ENCODE results near the gene IFFO2. TPM values are rescaled to one million over a fixed set of nuclear protein-coding genes. Genes with fewer than 3 reads are reported as not detected.

Gene IFFO2
- total and polyA plus RNA-seq, 12 donors, result 5.9 to 23.4 (median 15.8) TPM

GRCh38 chr1:18883636-18884418 lies 72.6 kb downstream of the IFFO2 start:
- WGBS, 4 donors, result 32 to 49% (median 35%) methylated on average over 7 to 14 of the region's 14 CpGs
- H3K36me3 ChIP-seq (replicated peaks in 1 of 2), result no peaks in the 10 kb centered on the region
- intact Hi-C loops (cut with DNase I), result no loop called here

GRCh38 chr1:18883079-18883478 lies 73.4 kb downstream of the IFFO2 start:
- DNase-seq, result no peak
- Histone ChIP-seq H3K36me3 (replicated peaks in 1 of 2) (no peaks in the 10 kb centered on the region), H3K4me1 (replicated peaks in 1 of 2) (peaks cover 0 to 3% of the 10 kb centered on the region in 2 donors), H3K27me3 (no peaks in the 10 kb centered on the region), H3K4me3 (no peak overlapping the region), H3K9me3 (replicated peaks in 1 of 3) (no peaks in the 10 kb centered on the region), H3K27ac (peak overlapping the region in 2 of 5 donors; percentile 1 to 52)
- WGBS, 4 donors, result 89 to 96% (median 95%) methylated on average over 7 to 23 of the region's 23 CpGs
- intact Hi-C loops (cut with DNase I), result no loop called here
- no peak for TF ChIP-seq CTCF (IDR thresholded peaks at IDR 0.05)
- TF ChIP-seq POLR2A (IDR thresholded peaks at IDR 0.05), result no peak

More at GRCh38 chr1:18883636-18884418, 72.6 kb downstream of the IFFO2 start:
- H3K27ac ChIP-seq, result peak overlapping the region in 2 of 5 donors; percentile 1 to 52
- no peaks in the 10 kb centered on the region for H3K27me3 ChIP-seq
- no peak overlapping the region for H3K4me3 ChIP-seq
- TF ChIP-seq POLR2A (IDR thresholded peaks at IDR 0.05) (no peak), CTCF (IDR thresholded peaks at IDR 0.05) (peak; percentile 84 to 94 (median 90))
- H3K9me3 ChIP-seq (replicated peaks in 1 of 3), result no peaks in the 10 kb centered on the region
- H3K4me1 ChIP-seq (replicated peaks in 1 of 2), result peaks cover 0 to 3% of the 10 kb centered on the region in 2 donors
- DNase-seq, result peak; percentile 75 to 91 (median 84)

GRCh38 chr1:18882486-18882885 lies 74.0 kb downstream of the IFFO2 start:
- TF ChIP-seq POLR2A (IDR thresholded peaks at IDR 0.05) (peak in 1 of 2 donors; percentile 35), CTCF (IDR thresholded peaks at IDR 0.05) (no peak)
- peaks cover 0 to 3% of the 10 kb centered on the region in 2 donors for H3K4me1 ChIP-seq (replicated peaks in 1 of 2)
- H3K4me3 ChIP-seq, result no peak overlapping the region
- peak overlapping the region in 2 of 5 donors; percentile 29 to 52 for H3K27ac ChIP-seq
- H3K36me3 ChIP-seq (replicated peaks in 1 of 2), result no peaks in the 10 kb centered on the region
- DNase-seq, result peak; percentile 48 to 87 (median 72)
- intact Hi-C loops (cut with DNase I), result no loop called here
- H3K9me3 ChIP-seq (replicated peaks in 1 of 3), result no peaks in the 10 kb centered on the region
- H3K27me3 ChIP-seq, result no peaks in the 10 kb centered on the region
- 40 to 55% (median 48%) methylated on average over 6 to 8 of the region's 8 CpGs for WGBS, 4 donors

GRCh38 chr1:18881642-18882431 lies 74.6 kb downstream of the IFFO2 start:
- H3K4me3 ChIP-seq, result no peak overlapping the region
- intact Hi-C loops (cut with DNase I), result no loop called here
- no peaks in the 10 kb centered on the region for H3K36me3 ChIP-seq (replicated peaks in 1 of 2)
- TF ChIP-seq CTCF (IDR thresholded peaks at IDR 0.05) (no peak), POLR2A (IDR thresholded peaks at IDR 0.05) (no peak)
- H3K27me3 ChIP-seq, result no peaks in the 10 kb centered on the region
- no peak for DNase-seq
- peaks cover 0 to 3% of the 10 kb centered on the region in 2 donors for H3K4me1 ChIP-seq (replicated peaks in 1 of 2)
- no peaks in the 10 kb centered on the region for H3K9me3 ChIP-seq (replicated peaks in 1 of 3)
- WGBS, 4 donors, result 84 to 92% (median 89%) methylated on average over 4 to 24 of the region's 24 CpGs
- H3K27ac ChIP-seq, result peak overlapping the region in 1 of 5 donors; percentile 29
